DMS153 (cell line): Measurements from ENCODE around the gene NCAM2.

Experiments
- DNase-seq: peaks from one replicate; lab custom pipeline; 2025; lab: John Stamatoyannopoulos, UW

Gene NCAM2

GRCh38 chr21:21175798-21176334 is 177.7 kb downstream of the NCAM2 start:
- DNase-seq, result no peak

- no peak for DNase-seq
These were observed 179.3 kb downstream of the NCAM2 start for GRCh38 chr21:21177353-21177986.

- DNase-seq, result no peak
These were observed 181.6 kb downstream of the NCAM2 start for GRCh38 chr21:21179619-21180298.

- no peak for DNase-seq
These were observed 184.3 kb downstream of the NCAM2 start for GRCh38 chr21:21182401-21183010.

GRCh38 chr21:21183092-21183491 is 184.9 kb downstream of the NCAM2 start:
- DNase-seq, result no peak

GRCh38 chr21:21184771-21185528 is 186.7 kb downstream of the NCAM2 start:
- DNase-seq, result no peak

GRCh38 chr21:21187579-21187978 is 189.4 kb downstream of the NCAM2 start:
- no peak for DNase-seq

- no peak for DNase-seq
These were observed 190.4 kb downstream of the NCAM2 start for GRCh38 chr21:21188513-21189195.

- no peak for DNase-seq
These were observed 197.3 kb downstream of the NCAM2 start for GRCh38 chr21:21195417-21195943.

GRCh38 chr21:21196087-21196486 is 197.9 kb downstream of the NCAM2 start:
- DNase-seq, result no peak

GRCh38 chr21:21196848-21197247 is 198.6 kb downstream of the NCAM2 start:
- DNase-seq, result no peak

GRCh38 chr21:21199342-21200102 is 201.3 kb downstream of the NCAM2 start:
- no peak for DNase-seq

GRCh38 chr21:21200103-21200938 is 202.1 kb downstream of the NCAM2 start:
- DNase-seq, result no peak

GRCh38 chr21:21200939-21201615 is 202.9 kb downstream of the NCAM2 start:
- DNase-seq, result no peak

- no peak for DNase-seq
These were observed 205.7 kb downstream of the NCAM2 start for GRCh38 chr21:21203822-21204339.

GRCh38 chr21:21204366-21204996 is 206.3 kb downstream of the NCAM2 start:
- no peak for DNase-seq

GRCh38 chr21:21205604-21206003 is 207.4 kb downstream of the NCAM2 start:
- DNase-seq, result no peak

- no peak for DNase-seq
These were observed 212.3 kb downstream of the NCAM2 start for GRCh38 chr21:21210552-21210951.

- no peak for DNase-seq
These were observed 215.1 kb downstream of the NCAM2 start for GRCh38 chr21:21213297-21213696.
